T-cell (primary cell): ENCODE data around the gene SLCO1A2. TPM values are rescaled to one million over a fixed set of nuclear protein-coding genes. Genes with fewer than 3 reads are reported as not detected.

ENCODE experiments used
- ATAC-seq, 4 experiments: fragments of 200-7000 bp in 3 of 4; fragments of 150-1000 bp in 1 of 4; cut with Tn5 transposase; replicated peaks in 1 of 4; 1 replicate in 3 of 4; 2 replicates in 1 of 4; pipeline ENCODE4 v1.10.0; 2021; ENCODE audit warnings: moderate library complexity in 3 of 4, mild to moderate bottlenecking in 2 of 4, moderate number of reproducible peaks in 1 of 4
- CTCF ChIA-PET, 2 donors: fragments of 300-600 bp; sonication (Branson Sonifier 250); formaldehyde crosslinking; loops; one replicate each; lab custom pipeline; 2022; ENCODE audit warnings: antibody characterized with exemption in 2 of 2; lab: Charles Lee
- POLR2A ChIA-PET, 2 donors: fragments of 300-600 bp; sonication (Branson Sonifier 250); formaldehyde crosslinking; loops; one replicate each; lab custom pipeline; 2022; ENCODE audit warnings: antibody characterized with exemption in 2 of 2; lab: Charles Lee
- DNase-seq, 35 experiments: peaks; one replicate each; pipeline versions ENCODE4 v3.0.0 to v3.0.0-alpha.2; 2013 to 2023
- H3K27ac ChIP-seq: one replicate; pipeline ENCODE4 v1.5.1; 2013; ENCODE audit warnings: low read length
- H3K27me3 ChIP-seq, 2 experiments: replicated peaks in 1 of 2; 1 replicate in 1 of 2; 2 replicates in 1 of 2; pipeline versions ENCODE4 v1.6.1 to v1.7.0; 2013; ENCODE audit warnings: low read length in 1 of 2, mixed read lengths in 1 of 2; ENCODE audit not compliant: control insufficient read depth in 2 of 2, insufficient read depth in 2 of 2; ENCODE audit errors: extremely low read depth in 1 of 2
- H3K36me3 ChIP-seq, 2 donors: 1 replicate in 1 of 2; 2 replicates in 1 of 2; pipeline versions ENCODE4 v1.6.1 to v1.7.0; 2013; ENCODE audit warnings: low read length in 1 of 2; ENCODE audit not compliant: control insufficient read depth in 2 of 2, insufficient read depth in 1 of 2; ENCODE audit errors: extremely low read depth in 1 of 2
- H3K4me1 ChIP-seq, 2 experiments: 1 replicate in 1 of 2; 2 replicates in 1 of 2; pipeline versions ENCODE4 v1.6.1 to v1.7.0; 2013; ENCODE audit warnings: low read length in 2 of 2, mixed read lengths in 1 of 2; ENCODE audit not compliant: insufficient read depth in 2 of 2, control insufficient read depth in 1 of 2; ENCODE audit errors: extremely low read depth in 1 of 2
- H3K4me3 ChIP-seq, 2 donors: 1 replicate in 1 of 2; 2 replicates in 1 of 2; pipeline versions ENCODE4 v1.5.1 to v1.7.0; 2013; ENCODE audit warnings: mild to moderate bottlenecking in 2 of 2, low read length in 1 of 2, moderate library complexity in 1 of 2; ENCODE audit not compliant: control insufficient read depth in 1 of 2; ENCODE audit errors: extremely low read depth in 1 of 2
- H3K9me3 ChIP-seq: 2 replicates; pipeline ENCODE4 v1.7.0; 2013
- H3K27ac Mint-ChIP-seq, 2 donors: one replicate each; pipeline ENCODE4 v1.8.0; 2020 to 2021; ENCODE audit warnings: mild to moderate bottlenecking in 2 of 2, mixed read lengths in 2 of 2
- H3K27me3 Mint-ChIP-seq, 2 donors: one replicate each; pipeline ENCODE4 v1.8.0; 2021 to 2022; ENCODE audit warnings: mixed read lengths in 2 of 2
- H3K36me3 Mint-ChIP-seq: one replicate; pipeline ENCODE4 v1.8.0; 2021; ENCODE audit warnings: mixed read lengths
- H3K4me1 Mint-ChIP-seq, 3 donors: one replicate each; pipeline ENCODE4 v1.8.0; 2020 to 2022; ENCODE audit warnings: mixed read lengths in 3 of 3, mild to moderate bottlenecking in 1 of 3
- H3K4me3 Mint-ChIP-seq, 3 donors: one replicate each; pipeline ENCODE4 v1.8.0; 2020 to 2022; ENCODE audit warnings: mild to moderate bottlenecking in 3 of 3, mixed read lengths in 3 of 3, moderate library complexity in 3 of 3
- H3K9me3 Mint-ChIP-seq, 3 donors: one replicate each; pipeline ENCODE4 v1.8.0; 2020 to 2022; ENCODE audit warnings: mixed read lengths in 3 of 3
- WGBS: methylation state at CpG from one replicate; pipeline ENCODE4 v1.1.5; 2013; ENCODE audit warnings: missing lambda C conversion rate; ENCODE audit not compliant: insufficient coverage; 5-methylcytosine and 5-hydroxymethylcytosine counted together
- total RNA-seq, 35 experiments: library from RNA in 6 of 35; stranded (reverse) in 6 of 35; fragments of 120-200 nt in 1 of 35; gene quantifications; one replicate each; pipeline versions ENCODE4 v1.2.1 to v1.2.4 and lab custom pipeline; 2013 to 2026

SLCO1A2 gene
- total RNA-seq, 5 donors from 2014 or later (not counting 1 experiment from before 2014, with no cell fraction given) = 0.47 TPM; not detected in 4

GRCh38 chr12:21248679-21249078 is 86.0 kb downstream of the SLCO1A2 start:
- peak in 1 of 35 experiments; percentile 1 for DNase-seq
- CTCF ChIA-PET = interaction anchor here (0.6 to 2.0 kb wide), 3 partner anchors 9 to 609 kb away, joined by 3 to 7 read pairs (median 3); no protein-coding TSS in a partner anchor

GRCh38 chr12:21239866-21240265 is 94.9 kb downstream of the SLCO1A2 start:
- H3K4me3 Mint-ChIP-seq = no peak overlapping the region
- ChIA-PET CTCF (interaction anchor here (0.6 to 0.8 kb wide), 2 partner anchors 9 to 716 kb away, joined by 3 read pairs; no protein-coding TSS in a partner anchor), POLR2A (interaction anchor here (0.5 to 0.6 kb wide), 2 partner anchors 9 to 40 kb away, joined by 3 to 4 read pairs; no protein-coding TSS in a partner anchor)
- H3K4me1 Mint-ChIP-seq = no peaks in the 10 kb centered on the region
- H3K27me3 Mint-ChIP-seq = peaks cover 8 to 19% of the 10 kb centered on the region in 2 donors
- no peak overlapping the region for H3K27ac Mint-ChIP-seq
- Histone ChIP-seq H3K27ac (no peak overlapping the region), H3K4me3 (no peak overlapping the region), H3K27me3 (no peaks in the 10 kb centered on the region), H3K4me1 (no peaks in the 10 kb centered on the region), H3K36me3 (no peaks in the 10 kb centered on the region), H3K9me3 (no peaks in the 10 kb centered on the region)
- DNase-seq (no peak), ATAC-seq (no peak)
- WGBS = no CpG with 5 or more reads among the region's 4 CpGs
- no peaks in the 10 kb centered on the region for H3K9me3 Mint-ChIP-seq
- H3K36me3 Mint-ChIP-seq = no peaks in the 10 kb centered on the region

More at GRCh38 chr12:21248679-21249078, 86.0 kb downstream of the SLCO1A2 start:
- no CpG with 5 or more reads among the region's 1 CpG for WGBS
- POLR2A ChIA-PET = interaction anchor here in 1 of 2 donors (0.5 to 0.6 kb wide), 2 partner anchors 9 to 1104 kb away, joined by 3 to 4 read pairs; no protein-coding TSS in a partner anchor
- Histone ChIP-seq H3K27ac (no peak overlapping the region), H3K4me3 (no peak overlapping the region), H3K36me3 (no peaks in the 10 kb centered on the region), H3K27me3 (no peaks in the 10 kb centered on the region), H3K4me1 (no peaks in the 10 kb centered on the region), H3K9me3 (no peaks in the 10 kb centered on the region)
- H3K4me1 Mint-ChIP-seq = no peaks in the 10 kb centered on the region
- ATAC-seq = no peak
- no peak overlapping the region for H3K27ac Mint-ChIP-seq
- no peak overlapping the region for H3K4me3 Mint-ChIP-seq
- H3K27me3 Mint-ChIP-seq = no peaks in the 10 kb centered on the region
- no peaks in the 10 kb centered on the region for H3K9me3 Mint-ChIP-seq
- H3K36me3 Mint-ChIP-seq = no peaks in the 10 kb centered on the region

GRCh38 chr12:21234395-21234794 is 100.3 kb downstream of the SLCO1A2 start:
- Mint-ChIP-seq H3K4me3 (no peak overlapping the region), H3K4me1 (no peaks in the 10 kb centered on the region), H3K27ac (no peak overlapping the region), H3K27me3 (peaks cover 0 to 2% of the 10 kb centered on the region in 2 donors), H3K36me3 (no peaks in the 10 kb centered on the region), H3K9me3 (peaks cover 0 to 4% (median 0%) of the 10 kb centered on the region in 3 donors)
- ATAC-seq (no peak), DNase-seq (no peak)
- ChIA-PET POLR2A (interaction anchor here in 1 of 2 donors (0.6 kb wide), 1 partner anchor 179 kb away, joined by 4 read pairs; no protein-coding TSS in a partner anchor), CTCF (no interaction called here)
- Histone ChIP-seq H3K9me3 (no peaks in the 10 kb centered on the region), H3K27me3 (no peaks in the 10 kb centered on the region), H3K27ac (no peak overlapping the region), H3K4me3 (no peak overlapping the region), H3K36me3 (no peaks in the 10 kb centered on the region), H3K4me1 (no peaks in the 10 kb centered on the region)
- no CpG with 5 or more reads among the region's 5 CpGs for WGBS

- ChIA-PET CTCF (interaction anchor here in 1 of 2 donors (0.7 kb wide), 1 partner anchor 12 kb away, joined by 3 read pairs; no protein-coding TSS in a partner anchor), POLR2A (no interaction called here)
- DNase-seq (no peak), ATAC-seq (no peak)
- Mint-ChIP-seq H3K27ac (no peak overlapping the region), H3K4me1 (no peaks in the 10 kb centered on the region), H3K9me3 (peaks cover 0 to 2% (median 0%) of the 10 kb centered on the region in 3 donors), H3K27me3 (peaks cover 0 to 1% of the 10 kb centered on the region in 2 donors), H3K36me3 (no peaks in the 10 kb centered on the region), H3K4me3 (no peak overlapping the region)
- Histone ChIP-seq H3K27ac (no peak overlapping the region), H3K36me3 (no peaks in the 10 kb centered on the region), H3K27me3 (no peaks in the 10 kb centered on the region), H3K4me3 (no peak overlapping the region), H3K9me3 (no peaks in the 10 kb centered on the region), H3K4me1 (no peaks in the 10 kb centered on the region)
Observed at GRCh38 chr12:21223930-21224329, 110.8 kb downstream of the SLCO1A2 start.

GRCh38 chr12:21221778-21222177 is 112.9 kb downstream of the SLCO1A2 start:
- Mint-ChIP-seq H3K4me1 (no peaks in the 10 kb centered on the region), H3K27ac (no peak overlapping the region), H3K27me3 (peaks cover 0 to 1% of the 10 kb centered on the region in 2 donors), H3K36me3 (no peaks in the 10 kb centered on the region), H3K4me3 (no peak overlapping the region), H3K9me3 (no peaks in the 10 kb centered on the region)
- Histone ChIP-seq H3K36me3 (no peaks in the 10 kb centered on the region), H3K27ac (no peak overlapping the region), H3K27me3 (no peaks in the 10 kb centered on the region), H3K9me3 (no peaks in the 10 kb centered on the region), H3K4me3 (no peak overlapping the region), H3K4me1 (no peaks in the 10 kb centered on the region)
- no peak for DNase-seq
- no peak for ATAC-seq
- ChIA-PET CTCF (interaction anchor here in 1 of 2 donors (0.6 kb wide), 1 partner anchor 1417 kb away, joined by 4 read pairs; no protein-coding TSS in a partner anchor), POLR2A (interaction anchor here in 1 of 2 donors (0.7 kb wide), 1 partner anchor 57 kb away, joined by 3 read pairs; no protein-coding TSS in a partner anchor)

- Mint-ChIP-seq H3K27me3 (peaks cover 0 to 1% of the 10 kb centered on the region in 2 donors), H3K4me3 (no peak overlapping the region), H3K27ac (no peak overlapping the region), H3K9me3 (no peaks in the 10 kb centered on the region), H3K36me3 (no peaks in the 10 kb centered on the region), H3K4me1 (no peaks in the 10 kb centered on the region)
- ChIA-PET POLR2A (no interaction called here), CTCF (no interaction called here)
- DNase-seq = no peak
- H3K36me3 ChIP-seq = no peaks in the 10 kb centered on the region
- no peaks in the 10 kb centered on the region for H3K9me3 ChIP-seq
- H3K4me1 ChIP-seq = no peaks in the 10 kb centered on the region
- no peak for ATAC-seq
- no peak overlapping the region for H3K27ac ChIP-seq
- H3K4me3 ChIP-seq = no peak overlapping the region
- no peaks in the 10 kb centered on the region for H3K27me3 ChIP-seq
Observed at GRCh38 chr12:21221072-21221471, 113.6 kb downstream of the SLCO1A2 start.
